HEK293 (cell line): Measurements from ENCODE around the gene S100A14.
A peak's percentile ranks its signal among the peaks of the same experiment; 100 is the strongest.

Experiments used
- CTCF ChIA-PET: fragments of 350-600 bp; formaldehyde crosslinking; extraction: SDS; loops from one replicate; lab custom pipeline; 2021; ENCODE audit warnings: antibody characterized with exemption; lab: Yijun Ruan, JAX
- POLR2A ChIA-PET: fragments of 300-600 bp; formaldehyde crosslinking; extraction: SDS; loops from one replicate; lab custom pipeline; 2020; ENCODE audit warnings: antibody characterized with exemption, inconsistent platforms; lab: Yijun Ruan, JAX
- H3K27ac ChIP-seq: fragments of 200-500 bp; sonication (Bioruptor generic); 2 replicates; pipeline ENCODE4 v1.5.1; 2014; ENCODE audit warnings: low read depth, low read length, control low read depth, inconsistent platforms; ENCODE audit errors: extremely low read depth
- H3K36me3 ChIP-seq, 2 experiments: fragments of 200-500 bp in 1 of 2; sonication (Bioruptor generic) in 1 of 2; 1 replicate in 1 of 2; 2 replicates in 1 of 2; pipeline ENCODE4 v1.5.1; 2014 to 2017; ENCODE audit warnings: inconsistent platforms in 2 of 2, low read length in 2 of 2; ENCODE audit not compliant: control insufficient read depth in 2 of 2, insufficient read depth in 1 of 2
- H3K4me1 ChIP-seq: fragments of 200-500 bp; sonication (Bioruptor generic); 2 replicates; pipeline ENCODE4 v1.5.1; 2014; ENCODE audit warnings: mild to moderate bottlenecking, low read length, inconsistent platforms; ENCODE audit not compliant: control insufficient read depth, insufficient read depth
- H3K4me3 ChIP-seq: 2 replicates; pipeline ENCODE4 v1.5.1; 2011; ENCODE audit warnings: low read depth, mild to moderate bottlenecking, control low read depth, low read length, moderate library complexity
- H3K9me3 ChIP-seq: fragments of 200-500 bp; sonication (Bioruptor generic); 2 replicates; pipeline ENCODE4 v1.5.1; 2014; ENCODE audit warnings: low read depth, low read length, inconsistent platforms; ENCODE audit not compliant: control insufficient read depth, insufficient read depth
- CTCF ChIP-seq: fragments of 450-650 bp; formaldehyde crosslinking; IDR thresholded peaks from 2 replicates; pipeline ENCODE4 v1.5.1; 2016; ENCODE audit warnings: missing biosample characterization, missing genetic modification characterization
- ELK4 ChIP-seq: IDR thresholded peaks from 2 replicates; pipeline ENCODE4 v1.6.1; 2011; ENCODE audit warnings: mild to moderate bottlenecking, low read depth, low read length, borderline replicate concordance
- FEZF1 ChIP-seq: fragments of 450-650 bp; formaldehyde crosslinking; IDR thresholded peaks from 2 replicates; pipeline ENCODE4 v1.5.1; 2016; ENCODE audit warnings: missing biosample characterization, missing genetic modification characterization
- HOXA7 ChIP-seq: sonication (generic); formaldehyde crosslinking; IDR thresholded peaks from 2 replicates; pipeline ENCODE4 v1.8.1; 2022; ENCODE audit warnings: missing genetic modification reagents, borderline replicate concordance
- INSM2 ChIP-seq: fragments of 450-650 bp; formaldehyde crosslinking; IDR thresholded peaks from 2 replicates; pipeline ENCODE4 v1.5.1; 2016; ENCODE audit warnings: missing biosample characterization, missing genetic modification characterization
- ZBTB49 ChIP-seq: fragments of 450-650 bp; formaldehyde crosslinking; IDR thresholded peaks from 2 replicates; pipeline ENCODE4 v1.5.1; 2016; ENCODE audit warnings: missing biosample characterization, missing genetic modification characterization, low read depth
- ZFHX2 ChIP-seq: fragments of 450-650 bp; formaldehyde crosslinking; conservative IDR thresholded peaks from 2 replicates; pipeline ENCODE4 v1.5.1; 2016; ENCODE audit warnings: missing biosample characterization, missing genetic modification characterization
- ZNF223 ChIP-seq: fragments of 450-650 bp; formaldehyde crosslinking; IDR thresholded peaks from 2 replicates; pipeline ENCODE4 v1.5.1; 2016; ENCODE audit warnings: missing biosample characterization, missing genetic modification characterization
- ZNF266 ChIP-seq: fragments of 450-650 bp; formaldehyde crosslinking; IDR thresholded peaks from 2 replicates; pipeline ENCODE4 v1.5.1; 2016; ENCODE audit warnings: missing biosample characterization, missing genetic modification characterization, low read depth
- ZNF280C ChIP-seq: fragments of 450-650 bp; formaldehyde crosslinking; IDR thresholded peaks from 2 replicates; pipeline ENCODE4 v1.5.1; 2016; ENCODE audit warnings: missing biosample characterization, missing genetic modification characterization
- ZNF335 ChIP-seq: fragments of 450-650 bp; formaldehyde crosslinking; conservative IDR thresholded peaks from 2 replicates; pipeline ENCODE4 v1.5.1; 2016; ENCODE audit warnings: missing biosample characterization, missing genetic modification characterization
- ZNF449 ChIP-seq: fragments of 450-650 bp; formaldehyde crosslinking; IDR thresholded peaks from 2 replicates; pipeline ENCODE4 v1.5.1; 2017; ENCODE audit warnings: missing biosample characterization, mild to moderate bottlenecking, missing genetic modification characterization, moderate library complexity
- ZNF585B ChIP-seq: fragments of 450-650 bp; formaldehyde crosslinking; IDR thresholded peaks from 2 replicates; pipeline ENCODE4 v1.5.1; 2016; ENCODE audit warnings: missing biosample characterization, missing genetic modification characterization
- ZNF629 ChIP-seq: fragments of 450-650 bp; formaldehyde crosslinking; IDR thresholded peaks from 2 replicates; pipeline ENCODE4 v1.5.1; 2017; ENCODE audit warnings: missing biosample characterization, missing genetic modification characterization
- ZNF654 ChIP-seq: fragments of 450-650 bp; formaldehyde crosslinking; IDR thresholded peaks from 2 replicates; pipeline ENCODE4 v1.5.1; 2016; ENCODE audit warnings: low read depth, missing biosample characterization, missing genetic modification characterization
- ZNF660 ChIP-seq: fragments of 450-650 bp; IDR thresholded peaks from 2 replicates; pipeline ENCODE4 v1.5.1; 2018; ENCODE audit warnings: missing biosample characterization, mild to moderate bottlenecking, missing genetic modification characterization
- ZSCAN5A ChIP-seq: fragments of 450-650 bp; formaldehyde crosslinking; IDR thresholded peaks from 2 replicates; pipeline ENCODE4 v1.5.1; 2016; ENCODE audit warnings: missing biosample characterization, missing genetic modification characterization

The S100A14 gene

GRCh38 chr1:153572569-153573015 is 43.5 kb downstream of the S100A14 start:
- ChIA-PET CTCF (interaction anchor here (0.5 to 6.3 kb wide), 23 partner anchors 9 to 217 kb away, joined by 3 to 148 read pairs (median 4); partner anchors contain the start of genes CHTOP, S100A1, S100A13 and S100A6), POLR2A (interaction anchor here (0.6 to 3.4 kb wide), 5 partner anchors 48 to 418 kb away, joined by 3 to 16 read pairs (median 6); partner anchors contain the start of genes CHTOP and S100A13)

GRCh38 chr1:153571706-153572105 is 44.4 kb downstream of the S100A14 start:
- CTCF ChIA-PET, result interaction anchor here (0.8 to 6.3 kb wide), 17 partner anchors 9 to 216 kb away, joined by 3 to 148 read pairs (median 4); partner anchors contain the start of genes CHTOP, S100A1, S100A13 and S100A6
- no peaks in the 10 kb centered on the region for H3K36me3 ChIP-seq
- TF ChIP-seq ZNF449 (tag by site-specific recombination) (no peak), FEZF1 (tag by site-specific recombination) (no peak), INSM2 (tag by site-specific recombination) (no peak), ZNF629 (no peak), ZBTB49 (tag by site-specific recombination) (no peak)

More at GRCh38 chr1:153572569-153573015, 43.5 kb downstream of the S100A14 start:
- H3K4me1 ChIP-seq, result no peaks in the 10 kb centered on the region
- H3K27ac ChIP-seq, result no peak overlapping the region
- H3K36me3 ChIP-seq, result no peaks in the 10 kb centered on the region
- no peaks in the 10 kb centered on the region for H3K9me3 ChIP-seq
- TF ChIP-seq ZNF266 (tag by site-specific recombination) (no peak), HOXA7 (CRISPR knock-in tag) (no peak), ZSCAN5A (tag by site-specific recombination) (no peak), ZNF585B (tag by site-specific recombination) (no peak), ZNF335 (tag by site-specific recombination) (peak; percentile 35; the same call in 1 of the 2 replicates), ZNF280C (tag by site-specific recombination) (no peak), ZNF660 (tag by site-specific recombination) (no peak), ELK4 (no peak), ZFHX2 (tag by site-specific recombination) (0 out of 2 replicates have a peak, but pooled peaks have one; percentile 17), ZNF654 (peak; percentile 42), ZNF223 (tag by site-specific recombination) (no peak), CTCF (tag by site-specific recombination) (peak; percentile 69; the same call in 1 of the 2 replicates)
- TF ChIP-seq, all 188 proteins: peak for 4
- no peak overlapping the region for H3K4me3 ChIP-seq

More at GRCh38 chr1:153571706-153572105, 44.4 kb downstream of the S100A14 start:
- no peak overlapping the region for H3K4me3 ChIP-seq
- POLR2A ChIA-PET, result interaction anchor here (0.9 to 3.4 kb wide), 4 partner anchors 47 to 419 kb away, joined by 6 to 16 read pairs (median 9); partner anchors contain the start of genes CHTOP and S100A13
- H3K4me1 ChIP-seq, result peaks cover 1% of the 10 kb centered on the region
- H3K27ac ChIP-seq, result no peak overlapping the region
- H3K9me3 ChIP-seq, result no peaks in the 10 kb centered on the region
